Esophagus squamous epithelium (tissue), 5 donors: ENCODE data around the gene NHS. TPM values are rescaled to one million over a fixed set of nuclear protein-coding genes. Genes with fewer than 3 reads are reported as not detected.

Experiments
- DNase-seq: peaks from one replicate; lab custom pipeline; 2025; lab: John Stamatoyannopoulos, UW
- H3K27ac ChIP-seq, 4 donors: fragments of 200-600 bp; sonication (generic); one replicate each; pipeline ENCODE4 v1.5.1; 2016 to 2019; ENCODE audit warnings: mild to moderate bottlenecking in 1 of 4
- H3K27me3 ChIP-seq, 4 donors: fragments of 200-600 bp; sonication (generic); 1 replicate in 3 of 4; 2 replicates in 1 of 4; pipeline versions ENCODE4 v1.5.1 to v1.6.0; 2017 to 2021; ENCODE audit warnings: antibody characterized with exemption in 1 of 4
- H3K36me3 ChIP-seq, 3 donors: fragments of 200-600 bp; sonication (generic); one replicate each; pipeline ENCODE4 v1.5.1; 2016 to 2019
- H3K4me1 ChIP-seq, 3 donors: fragments of 200-600 bp; sonication (generic); one replicate each; pipeline ENCODE4 v1.5.1; 2017 to 2019
- H3K4me3 ChIP-seq, 4 donors: fragments of 200-600 bp; sonication (generic); 1 replicate in 3 of 4; 2 replicates in 1 of 4; pipeline ENCODE4 v1.5.1; 2016 to 2019; ENCODE audit warnings: mild to moderate bottlenecking in 2 of 4, moderate library complexity in 1 of 4
- H3K9me3 ChIP-seq, 3 donors: fragments of 200-600 bp; sonication (generic); one replicate each; pipeline ENCODE4 v1.5.1; 2016 to 2019
- CTCF ChIP-seq, 6 experiments: fragments of 450-650 bp in 4 of 6; fragments of 200-600 bp in 2 of 6; sonication (generic) in 2 of 6; IDR thresholded peaks; one replicate each; pipeline ENCODE4 v1.5.1; 2016 to 2019; ENCODE audit warnings: antibody characterized with exemption in 6 of 6, mild to moderate bottlenecking in 4 of 6, moderate library complexity in 4 of 6
- POLR2A ChIP-seq, 4 donors: fragments of 450-650 bp; IDR thresholded peaks; one replicate each; pipeline ENCODE4 v1.6.1; 2017; ENCODE audit warnings: antibody characterized with exemption in 4 of 4, mild to moderate bottlenecking in 4 of 4, moderate library complexity in 3 of 4
- WGBS, 2 donors: methylation state at CpG; one replicate each; pipeline ENCODE4 v1.1.5; 2018; 5-methylcytosine and 5-hydroxymethylcytosine counted together
- intact Hi-C: fragments of 100-400 bp; cut with DNase I; formaldehyde crosslinking; loops from one replicate; pipeline ENCODE4 v1.15.0; 2022
- total RNA-seq, 4 donors: library from RNA; depleted of rRNA; stranded (reverse); fragments of >200 nt; gene quantifications; one replicate each; pipeline ENCODE4 v1.1.0, GENCODE V29; 2016
- donor health status: DM: yes; HTN: yes; CAD: no.

Gene NHS
- total RNA-seq, 4 donors from 2014 or later = 1.2 to 3.4 (median 2.6) TPM

GRCh38 chrX:17737986-17738713 lies 363.1 kb downstream of the NHS start:
- 0 to 34% methylated on average over 15 to 31 of the region's 45 CpGs for WGBS, 2 donors
- DNase-seq = no peak
- H3K36me3 ChIP-seq = no peaks in the 10 kb centered on the region
- H3K27ac ChIP-seq = peak overlapping the region; percentile 87 to 94 (median 92)
- TF ChIP-seq CTCF (IDR thresholded peaks at IDR 0.05) (no peak), POLR2A (IDR thresholded peaks at IDR 0.05) (no peak)
- intact Hi-C loops = no loop called here
- no peaks in the 10 kb centered on the region for H3K27me3 ChIP-seq
- peak overlapping the region; percentile 42 to 65 (median 62) for H3K4me3 ChIP-seq
- H3K4me1 ChIP-seq = peaks cover 0 to 15% (median 0%) of the 10 kb centered on the region in 3 donors
- no peaks in the 10 kb centered on the region for H3K9me3 ChIP-seq

GRCh38 chrX:17738737-17739535 lies 363.9 kb downstream of the NHS start:
- Histone ChIP-seq H3K9me3 (no peaks in the 10 kb centered on the region), H3K4me1 (peaks cover 0 to 15% (median 0%) of the 10 kb centered on the region in 3 donors), H3K27ac (peak overlapping the region in 3 of 4 donors; percentile 92 to 94 (median 93)), H3K36me3 (no peaks in the 10 kb centered on the region), H3K27me3 (no peaks in the 10 kb centered on the region), H3K4me3 (peak overlapping the region; percentile 42 to 65 (median 62))
- intact Hi-C loops = no loop called here
- TF ChIP-seq POLR2A (IDR thresholded peaks at IDR 0.05) (no peak), CTCF (IDR thresholded peaks at IDR 0.05) (no peak)
- WGBS, 2 donors = 18 to 39% methylated on average over 6 of the region's 6 CpGs
- no peak for DNase-seq

GRCh38 chrX:17740137-17741122 lies 365.4 kb downstream of the NHS start:
- intact Hi-C loops = no loop called here
- Histone ChIP-seq H3K27ac (no peak overlapping the region), H3K4me1 (peaks cover 0 to 15% (median 0%) of the 10 kb centered on the region in 3 donors), H3K9me3 (no peaks in the 10 kb centered on the region), H3K4me3 (no peak overlapping the region), H3K27me3 (no peaks in the 10 kb centered on the region), H3K36me3 (no peaks in the 10 kb centered on the region)
- no peak for TF ChIP-seq CTCF (IDR thresholded peaks at IDR 0.05)
- no peak for DNase-seq
- 66 to 87% methylated on average over 8 to 11 of the region's 11 CpGs for WGBS, 2 donors

GRCh38 chrX:17741123-17741511 lies 366.1 kb downstream of the NHS start:
- Histone ChIP-seq H3K9me3 (no peaks in the 10 kb centered on the region), H3K4me1 (peaks cover 0 to 14% (median 0%) of the 10 kb centered on the region in 3 donors), H3K27me3 (no peaks in the 10 kb centered on the region), H3K27ac (no peak overlapping the region), H3K4me3 (no peak overlapping the region), H3K36me3 (no peaks in the 10 kb centered on the region)
- DNase-seq = no peak
- no peak for TF ChIP-seq POLR2A (IDR thresholded peaks at IDR 0.05)
- TF ChIP-seq CTCF (IDR thresholded peaks at IDR 0.05) = no peak
- intact Hi-C loops = no loop called here
- WGBS, 2 donors = 77 to 92% methylated on average over 2 to 9 of the region's 9 CpGs
